22Rv1 (cell line): ENCODE measurements around the gene DDX18.

Experiments
- H3K27ac ChIP-seq: fragments of 450-650 bp; 2 replicates; pipeline ENCODE4 v1.5.1; 2017
- CTCF ChIP-seq: fragments of 450-650 bp; IDR thresholded peaks from 2 replicates; pipeline ENCODE4 v1.5.1; 2017; ENCODE audit warnings: mild to moderate bottlenecking
- ZFX ChIP-seq: fragments of 450-650 bp; IDR thresholded peaks from 2 replicates; pipeline ENCODE4 v1.6.1; 2017; ENCODE audit warnings: antibody characterized with exemption, borderline replicate concordance

Gene DDX18

GRCh38 chr2:117834992-117835391, 20.5 kb downstream of the DDX18 start:
- no peak overlapping the region for H3K27ac ChIP-seq
- no peak for TF ChIP-seq CTCF
- no peak for TF ChIP-seq ZFX

GRCh38 chr2:117835990-117836760, 21.7 kb downstream of the DDX18 start:
- H3K27ac ChIP-seq: no peak overlapping the region
- TF ChIP-seq CTCF (peak; percentile 69), ZFX (no peak)

- TF ChIP-seq ZFX (no peak), CTCF (no peak)
- no peak overlapping the region for H3K27ac ChIP-seq
Measured at GRCh38 chr2:117845304-117845703, 30.8 kb downstream of the DDX18 start.

- H3K27ac ChIP-seq: no peak overlapping the region
Measured at GRCh38 chr2:117850015-117850414, 35.5 kb downstream of the DDX18 start.

GRCh38 chr2:117850461-117850860, 36.0 kb downstream of the DDX18 start:
- TF ChIP-seq ZFX (no peak), CTCF (no peak)
- no peak overlapping the region for H3K27ac ChIP-seq

More at GRCh38 chr2:117850015-117850414, 35.5 kb downstream of the DDX18 start:
- no peak for TF ChIP-seq ZFX
- TF ChIP-seq CTCF: no peak

- no peak overlapping the region for H3K27ac ChIP-seq
- TF ChIP-seq ZFX (no peak), CTCF (no peak)
Measured at GRCh38 chr2:117851969-117852368, 37.5 kb downstream of the DDX18 start.

- no peak overlapping the region for H3K27ac ChIP-seq
- TF ChIP-seq CTCF (no peak), ZFX (no peak)
Measured at GRCh38 chr2:117853316-117853715, 38.8 kb downstream of the DDX18 start.
